HEK293 (cell line): ENCODE measurements around the gene TFRC.

Experiments
- CTCF ChIA-PET: fragments of 350-600 bp; formaldehyde crosslinking; extraction: SDS; loops from one replicate; lab custom pipeline; 2021; ENCODE audit warnings: antibody characterized with exemption; lab: Yijun Ruan, JAX
- POLR2A ChIA-PET: fragments of 300-600 bp; formaldehyde crosslinking; extraction: SDS; loops from one replicate; lab custom pipeline; 2020; ENCODE audit warnings: antibody characterized with exemption, inconsistent platforms; lab: Yijun Ruan, JAX
- H3K27ac ChIP-seq: fragments of 200-500 bp; sonication (Bioruptor generic); 2 replicates; pipeline ENCODE4 v1.5.1; 2014; ENCODE audit warnings: low read depth, low read length, control low read depth, inconsistent platforms; ENCODE audit errors: extremely low read depth
- H3K36me3 ChIP-seq, 2 experiments: fragments of 200-500 bp in 1 of 2; sonication (Bioruptor generic) in 1 of 2; 1 replicate in 1 of 2; 2 replicates in 1 of 2; pipeline ENCODE4 v1.5.1; 2014 to 2017; ENCODE audit warnings: inconsistent platforms in 2 of 2, low read length in 2 of 2; ENCODE audit not compliant: control insufficient read depth in 2 of 2, insufficient read depth in 1 of 2
- H3K4me1 ChIP-seq: fragments of 200-500 bp; sonication (Bioruptor generic); 2 replicates; pipeline ENCODE4 v1.5.1; 2014; ENCODE audit warnings: mild to moderate bottlenecking, low read length, inconsistent platforms; ENCODE audit not compliant: control insufficient read depth, insufficient read depth
- H3K4me3 ChIP-seq: 2 replicates; pipeline ENCODE4 v1.5.1; 2011; ENCODE audit warnings: low read depth, mild to moderate bottlenecking, control low read depth, low read length, moderate library complexity
- H3K9me3 ChIP-seq: fragments of 200-500 bp; sonication (Bioruptor generic); 2 replicates; pipeline ENCODE4 v1.5.1; 2014; ENCODE audit warnings: low read depth, low read length, inconsistent platforms; ENCODE audit not compliant: control insufficient read depth, insufficient read depth
- KLF7 ChIP-seq: fragments of 450-650 bp; formaldehyde crosslinking; IDR thresholded peaks from 2 replicates; pipeline ENCODE4 v1.5.1; 2016; ENCODE audit warnings: missing biosample characterization, missing genetic modification characterization, borderline replicate concordance
- REPIN1 ChIP-seq: fragments of 450-650 bp; formaldehyde crosslinking; IDR thresholded peaks from 2 replicates; pipeline ENCODE4 v1.5.1; 2017; ENCODE audit warnings: missing biosample characterization, missing genetic modification characterization, low read depth
- YY2 ChIP-seq: fragments of 450-650 bp; formaldehyde crosslinking; IDR thresholded peaks from 2 replicates; pipeline ENCODE4 v1.5.1; 2016; ENCODE audit warnings: missing biosample characterization, missing genetic modification characterization
- ZBTB1 ChIP-seq: fragments of 450-650 bp; formaldehyde crosslinking; IDR thresholded peaks from 2 replicates; pipeline ENCODE4 v1.5.1; 2016; ENCODE audit warnings: missing biosample characterization, missing genetic modification characterization
- ZBTB17 ChIP-seq: fragments of 450-650 bp; formaldehyde crosslinking; IDR thresholded peaks from 2 replicates; pipeline ENCODE4 v1.5.1; 2016; ENCODE audit warnings: missing biosample characterization, missing genetic modification characterization
- ZBTB8A ChIP-seq: fragments of 450-650 bp; formaldehyde crosslinking; IDR thresholded peaks from 2 replicates; pipeline ENCODE4 v1.5.1; 2016; ENCODE audit warnings: missing biosample characterization, missing genetic modification characterization
- ZFP37 ChIP-seq: fragments of 450-650 bp; formaldehyde crosslinking; IDR thresholded peaks from 2 replicates; pipeline ENCODE4 v1.5.1; 2016; ENCODE audit warnings: missing biosample characterization, missing genetic modification characterization
- ZNF140 ChIP-seq: fragments of 450-650 bp; formaldehyde crosslinking; IDR thresholded peaks from 2 replicates; pipeline ENCODE4 v1.5.1; 2016; ENCODE audit warnings: missing biosample characterization, missing genetic modification characterization
- ZNF24 ChIP-seq: fragments of 450-650 bp; formaldehyde crosslinking; IDR thresholded peaks from 2 replicates; pipeline ENCODE4 v1.5.1; 2016; ENCODE audit warnings: missing biosample characterization, missing genetic modification characterization
- ZNF354C ChIP-seq: fragments of 450-650 bp; formaldehyde crosslinking; IDR thresholded peaks from 2 replicates; pipeline ENCODE4 v1.5.1; 2016; ENCODE audit warnings: missing biosample characterization, missing genetic modification characterization, low read depth, borderline replicate concordance
- ZNF404 ChIP-seq: fragments of 450-650 bp; formaldehyde crosslinking; IDR thresholded peaks from 2 replicates; pipeline ENCODE4 v1.5.1; 2017; ENCODE audit warnings: missing biosample characterization, missing genetic modification characterization
- ZNF416 ChIP-seq: fragments of 450-650 bp; formaldehyde crosslinking; IDR thresholded peaks from 2 replicates; pipeline ENCODE4 v1.5.1; 2016; ENCODE audit warnings: missing biosample characterization, missing genetic modification characterization
- ZNF530 ChIP-seq: fragments of 450-650 bp; formaldehyde crosslinking; IDR thresholded peaks from 2 replicates; pipeline ENCODE4 v1.5.1; 2016; ENCODE audit warnings: low read depth, missing biosample characterization, missing genetic modification characterization
- ZNF548 ChIP-seq: fragments of 450-650 bp; formaldehyde crosslinking; IDR thresholded peaks from 2 replicates; pipeline ENCODE4 v1.5.1; 2016; ENCODE audit warnings: missing biosample characterization, missing genetic modification characterization
- ZNF580 ChIP-seq: fragments of 450-650 bp; formaldehyde crosslinking; IDR thresholded peaks from 2 replicates; pipeline ENCODE4 v1.5.1; 2016; ENCODE audit warnings: missing biosample characterization, missing genetic modification characterization
- ZNF596 ChIP-seq: fragments of 450-650 bp; IDR thresholded peaks from 2 replicates; pipeline ENCODE4 v1.5.0; 2018; ENCODE audit warnings: missing biosample characterization, mild to moderate bottlenecking, missing genetic modification characterization, moderate library complexity
- ZNF677 ChIP-seq: fragments of 450-650 bp; IDR thresholded peaks from 2 replicates; pipeline ENCODE4 v1.5.0; 2018; ENCODE audit warnings: missing biosample characterization, mild to moderate bottlenecking, missing genetic modification characterization, moderate library complexity
- ZNF707 ChIP-seq: fragments of 450-650 bp; formaldehyde crosslinking; IDR thresholded peaks from 2 replicates; pipeline ENCODE4 v1.5.1; 2016; ENCODE audit warnings: missing biosample characterization, missing genetic modification characterization
- ZNF777 ChIP-seq: fragments of 450-650 bp; formaldehyde crosslinking; IDR thresholded peaks from 2 replicates; pipeline ENCODE4 v1.5.1; 2017; ENCODE audit warnings: missing biosample characterization, missing genetic modification characterization, borderline replicate concordance
- ZSCAN16 ChIP-seq: fragments of 450-650 bp; formaldehyde crosslinking; IDR thresholded peaks from 2 replicates; pipeline ENCODE4 v1.5.1; 2016; ENCODE audit warnings: missing biosample characterization, missing genetic modification characterization
- TF ChIP-seq, protein P1 (sequence below): fragments of 450-650 bp; formaldehyde crosslinking; IDR thresholded peaks from 2 replicates; pipeline ENCODE4 v1.5.1; 2016; ENCODE audit warnings: missing biosample characterization, missing genetic modification characterization, borderline replicate concordance
- TF ChIP-seq, protein P2 (sequence below): fragments of 450-650 bp; formaldehyde crosslinking; IDR thresholded peaks from 2 replicates; pipeline ENCODE4 v1.5.1; 2016; ENCODE audit warnings: missing biosample characterization, missing genetic modification characterization

The TFRC gene

DNA sequence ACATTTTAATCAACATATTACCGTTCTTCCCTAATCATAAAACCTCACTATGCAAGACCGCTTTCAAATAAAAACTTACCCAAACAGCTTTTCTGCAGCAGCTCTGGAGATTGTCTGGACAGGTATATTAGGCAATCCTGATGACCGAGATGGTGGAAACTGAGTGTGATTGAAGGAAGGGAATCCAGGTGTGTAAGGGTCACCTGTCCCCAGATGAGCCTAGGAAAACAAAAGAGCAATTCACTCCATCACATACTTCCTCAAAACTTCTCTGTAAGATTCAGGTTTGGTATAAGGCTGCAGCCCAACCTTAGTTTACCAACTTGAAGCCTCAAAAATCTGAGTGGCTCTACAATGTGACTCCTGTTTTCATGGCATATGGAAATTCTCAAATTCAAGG lies 14.5 kb downstream of the TFRC start:
- TF ChIP-seq KLF7 (tag by site-specific recombination) (no peak), ZFP37 (tag by site-specific recombination) (no peak), ZNF404 (tag by site-specific recombination) (no peak), REPIN1 (tag by site-specific recombination) (no peak), ZNF707 (no peak), ZNF777 (tag by site-specific recombination) (no peak), ZNF677 (tag by site-specific recombination) (no peak), ZNF530 (tag by site-specific recombination) (no peak), ZNF596 (no peak), ZNF140 (no peak), ZSCAN16 (tag by site-specific recombination) (no peak), ZNF580 (no peak)
- TF ChIP-seq, protein P1, sequence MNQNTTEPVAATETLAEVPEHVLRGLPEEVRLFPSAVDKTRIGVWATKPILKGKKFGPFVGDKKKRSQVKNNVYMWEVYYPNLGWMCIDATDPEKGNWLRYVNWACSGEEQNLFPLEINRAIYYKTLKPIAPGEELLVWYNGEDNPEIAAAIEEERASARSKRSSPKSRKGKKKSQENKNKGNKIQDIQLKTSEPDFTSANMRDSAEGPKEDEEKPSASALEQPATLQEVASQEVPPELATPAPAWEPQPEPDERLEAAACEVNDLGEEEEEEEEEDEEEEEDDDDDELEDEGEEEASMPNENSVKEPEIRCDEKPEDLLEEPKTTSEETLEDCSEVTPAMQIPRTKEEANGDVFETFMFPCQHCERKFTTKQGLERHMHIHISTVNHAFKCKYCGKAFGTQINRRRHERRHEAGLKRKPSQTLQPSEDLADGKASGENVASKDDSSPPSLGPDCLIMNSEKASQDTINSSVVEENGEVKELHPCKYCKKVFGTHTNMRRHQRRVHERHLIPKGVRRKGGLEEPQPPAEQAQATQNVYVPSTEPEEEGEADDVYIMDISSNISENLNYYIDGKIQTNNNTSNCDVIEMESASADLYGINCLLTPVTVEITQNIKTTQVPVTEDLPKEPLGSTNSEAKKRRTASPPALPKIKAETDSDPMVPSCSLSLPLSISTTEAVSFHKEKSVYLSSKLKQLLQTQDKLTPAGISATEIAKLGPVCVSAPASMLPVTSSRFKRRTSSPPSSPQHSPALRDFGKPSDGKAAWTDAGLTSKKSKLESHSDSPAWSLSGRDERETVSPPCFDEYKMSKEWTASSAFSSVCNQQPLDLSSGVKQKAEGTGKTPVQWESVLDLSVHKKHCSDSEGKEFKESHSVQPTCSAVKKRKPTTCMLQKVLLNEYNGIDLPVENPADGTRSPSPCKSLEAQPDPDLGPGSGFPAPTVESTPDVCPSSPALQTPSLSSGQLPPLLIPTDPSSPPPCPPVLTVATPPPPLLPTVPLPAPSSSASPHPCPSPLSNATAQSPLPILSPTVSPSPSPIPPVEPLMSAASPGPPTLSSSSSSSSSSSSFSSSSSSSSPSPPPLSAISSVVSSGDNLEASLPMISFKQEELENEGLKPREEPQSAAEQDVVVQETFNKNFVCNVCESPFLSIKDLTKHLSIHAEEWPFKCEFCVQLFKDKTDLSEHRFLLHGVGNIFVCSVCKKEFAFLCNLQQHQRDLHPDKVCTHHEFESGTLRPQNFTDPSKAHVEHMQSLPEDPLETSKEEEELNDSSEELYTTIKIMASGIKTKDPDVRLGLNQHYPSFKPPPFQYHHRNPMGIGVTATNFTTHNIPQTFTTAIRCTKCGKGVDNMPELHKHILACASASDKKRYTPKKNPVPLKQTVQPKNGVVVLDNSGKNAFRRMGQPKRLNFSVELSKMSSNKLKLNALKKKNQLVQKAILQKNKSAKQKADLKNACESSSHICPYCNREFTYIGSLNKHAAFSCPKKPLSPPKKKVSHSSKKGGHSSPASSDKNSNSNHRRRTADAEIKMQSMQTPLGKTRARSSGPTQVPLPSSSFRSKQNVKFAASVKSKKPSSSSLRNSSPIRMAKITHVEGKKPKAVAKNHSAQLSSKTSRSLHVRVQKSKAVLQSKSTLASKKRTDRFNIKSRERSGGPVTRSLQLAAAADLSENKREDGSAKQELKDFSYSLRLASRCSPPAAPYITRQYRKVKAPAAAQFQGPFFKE (tag by site-specific recombination): no peak
- TF ChIP-seq, protein P2, sequence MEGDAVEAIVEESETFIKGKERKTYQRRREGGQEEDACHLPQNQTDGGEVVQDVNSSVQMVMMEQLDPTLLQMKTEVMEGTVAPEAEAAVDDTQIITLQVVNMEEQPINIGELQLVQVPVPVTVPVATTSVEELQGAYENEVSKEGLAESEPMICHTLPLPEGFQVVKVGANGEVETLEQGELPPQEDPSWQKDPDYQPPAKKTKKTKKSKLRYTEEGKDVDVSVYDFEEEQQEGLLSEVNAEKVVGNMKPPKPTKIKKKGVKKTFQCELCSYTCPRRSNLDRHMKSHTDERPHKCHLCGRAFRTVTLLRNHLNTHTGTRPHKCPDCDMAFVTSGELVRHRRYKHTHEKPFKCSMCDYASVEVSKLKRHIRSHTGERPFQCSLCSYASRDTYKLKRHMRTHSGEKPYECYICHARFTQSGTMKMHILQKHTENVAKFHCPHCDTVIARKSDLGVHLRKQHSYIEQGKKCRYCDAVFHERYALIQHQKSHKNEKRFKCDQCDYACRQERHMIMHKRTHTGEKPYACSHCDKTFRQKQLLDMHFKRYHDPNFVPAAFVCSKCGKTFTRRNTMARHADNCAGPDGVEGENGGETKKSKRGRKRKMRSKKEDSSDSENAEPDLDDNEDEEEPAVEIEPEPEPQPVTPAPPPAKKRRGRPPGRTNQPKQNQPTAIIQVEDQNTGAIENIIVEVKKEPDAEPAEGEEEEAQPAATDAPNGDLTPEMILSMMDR: no peak
- H3K36me3 ChIP-seq: peaks cover 49 to 96% of the 10 kb centered on the region in 2 experiments
- no peak overlapping the region for H3K4me3 ChIP-seq
- H3K4me1 ChIP-seq: no peaks in the 10 kb centered on the region
- ChIA-PET CTCF (interaction anchor here (0.6 kb wide), 1 partner anchor 134 kb away, joined by 3 read pairs; no protein-coding TSS in a partner anchor), POLR2A (no interaction called here)
- H3K9me3 ChIP-seq: no peaks in the 10 kb centered on the region
- H3K27ac ChIP-seq: no peak overlapping the region

DNA sequence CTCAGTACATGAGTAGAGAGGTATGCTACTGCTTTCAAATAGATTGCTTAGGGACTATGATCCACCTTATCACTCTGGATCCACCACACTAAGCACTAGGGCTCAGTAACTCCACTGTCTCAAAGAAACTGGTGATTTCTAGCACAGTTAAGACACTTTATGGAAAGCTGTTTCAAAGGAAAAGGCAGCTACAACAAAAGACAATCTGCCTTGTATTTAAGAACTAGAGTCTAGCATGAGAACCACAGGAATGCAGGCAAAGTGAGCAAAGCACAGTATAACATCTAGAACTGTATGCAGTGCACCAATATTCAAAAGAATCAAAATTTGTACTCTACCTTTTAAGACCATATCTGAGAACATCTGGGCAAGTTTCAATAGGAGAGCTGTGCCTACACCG lies 17.9 kb downstream of the TFRC start:
- no peaks in the 10 kb centered on the region for H3K4me1 ChIP-seq
- H3K36me3 ChIP-seq: peaks cover 52 to 97% of the 10 kb centered on the region in 2 experiments
- ChIA-PET POLR2A (no interaction called here), CTCF (interaction anchor here (0.6 to 2.1 kb wide), 3 partner anchors 9 to 78 kb away, joined by 3 to 16 read pairs (median 3); no protein-coding TSS in a partner anchor)
- TF ChIP-seq ZBTB17 (tag by site-specific recombination) (no peak), ZBTB8A (tag by site-specific recombination) (no peak), YY2 (tag by site-specific recombination) (no peak), ZNF416 (tag by site-specific recombination) (no peak), ZBTB1 (tag by site-specific recombination) (no peak), ZNF354C (tag by site-specific recombination) (no peak), ZNF24 (tag by site-specific recombination) (no peak), ZNF548 (tag by site-specific recombination) (no peak)
- TF ChIP-seq, protein P1 (tag by site-specific recombination): no peak
- TF ChIP-seq, all 188 proteins: peak for 0
- no peak overlapping the region for H3K27ac ChIP-seq
- no peak overlapping the region for H3K4me3 ChIP-seq
- H3K9me3 ChIP-seq: no peaks in the 10 kb centered on the region
